Natural killer cell (primary cell): ENCODE data around the gene GLRX3. TPM values are rescaled to one million over a fixed set of nuclear protein-coding genes. Genes with fewer than 3 reads are reported as not detected.
A peak's percentile ranks its signal among the peaks of the same experiment; 100 is the strongest.

Experiments
- ATAC-seq, 3 donors: fragments of 150-1000 bp in 2 of 3; fragments of 200-7000 bp in 1 of 3; cut with Tn5 transposase; 1 replicate in 1 of 3; 2 replicates in 2 of 3; pipeline ENCODE4 v1.10.0; 2021; ENCODE audit warnings: mild to moderate bottlenecking in 2 of 3, moderate library complexity in 2 of 3
- DNase-seq, 2 donors: peaks; one replicate each; pipeline versions ENCODE4 v3.0.0 to v3.0.0-alpha.2; 2013 to 2021; ENCODE audit warnings: mixed read lengths in 1 of 2
- H3K27ac ChIP-seq: one replicate; pipeline ENCODE4 v1.5.1; 2013; ENCODE audit warnings: mild to moderate bottlenecking, low read length
- H3K27me3 ChIP-seq: one replicate; pipeline ENCODE4 v1.6.1; 2013; ENCODE audit warnings: low read length; ENCODE audit not compliant: control insufficient read depth, insufficient read depth
- H3K36me3 ChIP-seq: one replicate; pipeline ENCODE4 v1.6.1; 2013; ENCODE audit warnings: low read length; ENCODE audit not compliant: control insufficient read depth, insufficient read depth
- H3K4me1 ChIP-seq: one replicate; pipeline ENCODE4 v1.6.1; 2013; ENCODE audit warnings: low read length; ENCODE audit not compliant: control insufficient read depth, insufficient read depth
- H3K4me3 ChIP-seq: one replicate; pipeline ENCODE4 v1.5.1; 2013; ENCODE audit warnings: low read length
- H3K9me3 ChIP-seq: one replicate; pipeline ENCODE4 v1.6.1; 2013; ENCODE audit warnings: low read length; ENCODE audit not compliant: control insufficient read depth, insufficient read depth
- H3K27ac Mint-ChIP-seq, 2 donors: one replicate each; pipeline ENCODE4 v1.8.0; 2022; ENCODE audit warnings: mild to moderate bottlenecking in 2 of 2, mixed read lengths in 2 of 2, moderate library complexity in 1 of 2
- H3K27me3 Mint-ChIP-seq, 2 donors: one replicate each; pipeline ENCODE4 v1.8.0; 2022; ENCODE audit warnings: low read depth in 2 of 2, mixed read lengths in 2 of 2
- H3K36me3 Mint-ChIP-seq: one replicate; pipeline ENCODE4 v1.8.0; 2022; ENCODE audit warnings: mixed read lengths
- H3K4me1 Mint-ChIP-seq, 2 donors: one replicate each; pipeline ENCODE4 v1.8.0; 2022; ENCODE audit warnings: mixed read lengths in 2 of 2
- H3K4me3 Mint-ChIP-seq: one replicate; pipeline ENCODE4 v1.8.0; 2022; ENCODE audit warnings: mild to moderate bottlenecking, moderate library complexity, mixed read lengths
- H3K9me3 Mint-ChIP-seq, 2 donors: one replicate each; pipeline ENCODE4 v1.8.0; 2022; ENCODE audit warnings: mixed read lengths in 2 of 2
- CTCF ChIP-seq: fragments of 200-600 bp; IDR thresholded peaks from one replicate; pipeline ENCODE4 v1.8.0; 2022; ENCODE audit warnings: antibody characterized with exemption
- WGBS: methylation state at CpG from one replicate; pipeline ENCODE4 v1.1.7; 2013; ENCODE audit warnings: missing lambda C conversion rate; ENCODE audit not compliant: insufficient coverage; 5-methylcytosine and 5-hydroxymethylcytosine counted together
- intact Hi-C: fragments of 100-400 bp; cut with micrococcal nuclease; formaldehyde crosslinking; loops from one replicate; pipeline ENCODE4 v1.14.2; 2022
- total RNA-seq, 4 donors: library from RNA; stranded (reverse); fragments of 120-200 nt in 1 of 4; gene quantifications; one replicate each; pipeline versions ENCODE4 v1.2.3 to v1.2.4, GENCODE V29; 2013 to 2022

The GLRX3 gene
- total RNA-seq, 3 donors from 2014 or later (not counting 1 experiment from before 2014, with no cell fraction given), result 33.8 to 51.7 (median 39.1) TPM

- H3K27ac ChIP-seq, result no peak overlapping the region
- peaks cover 28 to 35% of the 10 kb centered on the region in 2 donors for H3K4me1 Mint-ChIP-seq
These were observed 27.1 kb upstream of the GLRX3 start for GRCh38 chr10:130108934-130109604.

GRCh38 chr10:130109796-130110245 lies 26.4 kb upstream of the GLRX3 start:
- H3K27ac Mint-ChIP-seq, result peak overlapping the region; percentile 96 to 97
- Histone ChIP-seq H3K4me3 (peak overlapping the region; percentile 76), H3K9me3 (no peaks in the 10 kb centered on the region), H3K27ac (peak overlapping the region; percentile 91), H3K36me3 (no peaks in the 10 kb centered on the region), H3K4me1 (peaks cover 24% of the 10 kb centered on the region), H3K27me3 (no peaks in the 10 kb centered on the region)
- H3K4me3 Mint-ChIP-seq, result peak overlapping the region; percentile 93
- WGBS, result under 1% methylated on average over 9 of the region's 9 CpGs
- peaks cover 28 to 35% of the 10 kb centered on the region in 2 donors for H3K4me1 Mint-ChIP-seq
- H3K36me3 Mint-ChIP-seq, result no peaks in the 10 kb centered on the region
- intact Hi-C loops, result loop anchor here (2.0 to 10.0 kb wide), 2 partner anchors 205 to 643 kb away; partner anchors contain the start of gene MGMT
- H3K27me3 Mint-ChIP-seq, result no peaks in the 10 kb centered on the region
- ATAC-seq (no peak), DNase-seq (peak; percentile 67 to 93)
- TF ChIP-seq CTCF, result peak; percentile 87
- H3K9me3 Mint-ChIP-seq, result no peaks in the 10 kb centered on the region

More at GRCh38 chr10:130108934-130109604, 27.1 kb upstream of the GLRX3 start:
- ATAC-seq (no peak), DNase-seq (peak in 1 of 2 donors; percentile 9)
- Histone ChIP-seq H3K27me3 (no peaks in the 10 kb centered on the region), H3K4me3 (no peak overlapping the region), H3K4me1 (peaks cover 24% of the 10 kb centered on the region), H3K36me3 (no peaks in the 10 kb centered on the region), H3K9me3 (no peaks in the 10 kb centered on the region)
- Mint-ChIP-seq H3K27ac (peak overlapping the region; percentile 96 to 97), H3K9me3 (no peaks in the 10 kb centered on the region), H3K36me3 (no peaks in the 10 kb centered on the region), H3K27me3 (no peaks in the 10 kb centered on the region), H3K4me3 (peak overlapping the region; percentile 19)
- WGBS, result 56% methylated on average over 6 of the region's 6 CpGs
- no peak for TF ChIP-seq CTCF
- intact Hi-C loops, result loop anchor here (10.0 kb wide), 1 partner anchor 204 kb away; no protein-coding TSS in a partner anchor

- peak within 1 kb of the TSS; percentile 91 for H3K27ac ChIP-seq
- H3K9me3 ChIP-seq, result no peaks in the 10 kb centered on the region
- intact Hi-C loops, result loop anchor here (1.0 to 2.0 kb wide), 3 partner anchors 17 to 644 kb away; partner anchors contain the start of genes GLRX3 and MGMT
- no peaks in the 10 kb centered on the region for H3K36me3 ChIP-seq
- no peak for TF ChIP-seq CTCF
- H3K27me3 Mint-ChIP-seq, result no peaks in the 10 kb centered on the region
- WGBS, result under 1% methylated on average over 71 of the region's 71 CpGs
- peak within 1 kb of the TSS; percentile 93 for H3K4me3 Mint-ChIP-seq
- H3K4me3 ChIP-seq, result peak within 1 kb of the TSS; percentile 76
- peaks cover 28 to 35% of the 10 kb centered on the region in 2 donors for H3K4me1 Mint-ChIP-seq
- H3K36me3 Mint-ChIP-seq, result no peaks in the 10 kb centered on the region
- H3K4me1 ChIP-seq, result peaks cover 24% of the 10 kb centered on the region
- no peaks in the 10 kb centered on the region for H3K27me3 ChIP-seq
- DNase-seq (peak; percentile 97 to 99), ATAC-seq (peak; percentile 81 to 94 (median 83))
- no peaks in the 10 kb centered on the region for H3K9me3 Mint-ChIP-seq
- H3K27ac Mint-ChIP-seq, result peak within 1 kb of the TSS; percentile 96 to 97
These were observed 25.7 kb upstream of the GLRX3 start, which contains the start of gene C10orf143 for GRCh38 chr10:130110246-130111112. Gene C10orf143, minus strand, starts transcription at chr10:130110830. Its CDS starts 58 bp downstream, at chr10:130110772.
